ENCODE results near the gene ANAPC13.
A peak's percentile ranks its signal among the peaks of the same experiment; 100 is the strongest.

ANAPC13 gene

GRCh38 chr3:134448664-134449063 lies 37.1 kb downstream of the ANAPC13 start:
- no peak for DNase-seq

DNA sequence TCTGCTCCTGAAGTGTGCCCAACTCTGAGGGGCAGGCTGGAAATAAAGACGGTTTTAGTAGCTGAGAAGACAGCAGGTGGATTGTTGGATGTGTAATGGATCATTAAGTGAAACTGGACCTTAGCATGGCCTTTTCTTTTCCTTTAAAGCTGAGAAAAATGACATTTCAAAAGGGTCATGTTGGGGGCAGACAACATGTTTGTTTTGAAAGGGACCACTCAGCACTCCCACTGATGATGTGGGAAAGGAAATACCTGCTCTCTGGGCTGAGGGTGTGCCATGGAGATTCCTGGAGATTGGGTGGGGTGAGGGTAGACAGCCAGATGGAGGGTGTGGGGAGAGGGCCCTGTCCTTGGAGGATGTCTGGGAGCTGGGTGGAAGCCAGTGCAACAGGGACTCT lies 38.4 kb downstream of the ANAPC13 start:
- DNase-seq: no peak

DNA sequence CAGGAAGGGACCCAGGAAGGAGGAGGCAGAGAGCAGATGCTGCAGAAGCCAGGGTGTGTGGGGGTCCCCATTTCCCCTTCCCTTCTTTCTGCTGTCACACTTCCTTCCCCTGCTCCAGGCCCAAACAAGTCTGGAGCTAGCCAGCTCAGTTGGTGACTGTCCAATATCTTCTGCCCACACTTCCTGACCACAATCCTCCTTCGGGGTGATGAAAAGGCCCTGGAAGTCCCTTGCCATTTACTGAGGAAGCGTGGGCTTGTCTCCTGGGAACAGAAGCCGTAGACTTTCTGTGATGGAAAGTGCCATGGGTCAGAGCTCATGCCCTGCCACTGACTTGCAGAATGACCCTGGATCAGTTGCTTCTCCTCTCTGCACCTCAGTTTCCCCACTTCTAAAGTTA lies 39.0 kb downstream of the ANAPC13 start:
- no peak for DNase-seq

DNA sequence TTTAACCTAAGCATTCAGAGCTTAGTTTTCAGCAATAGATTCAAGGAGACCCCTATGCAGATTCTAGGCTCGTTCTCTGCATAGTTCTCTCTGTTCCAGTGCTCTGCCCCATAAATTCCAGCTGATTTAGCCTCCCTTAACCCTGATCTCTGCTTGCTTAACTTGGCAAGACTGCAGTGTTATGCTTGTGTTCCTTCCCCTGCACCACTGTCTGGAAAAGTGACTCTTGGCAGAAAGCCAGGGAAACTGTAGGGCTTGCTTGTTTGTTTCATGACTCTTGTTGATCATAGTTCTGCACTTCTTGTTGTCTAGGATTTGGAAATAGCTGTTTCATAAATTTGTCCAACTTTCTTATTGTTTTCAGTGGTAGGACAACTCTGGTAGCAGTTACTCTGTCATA lies 40.1 kb downstream of the ANAPC13 start:
- peak; percentile 7 for DNase-seq

DNA sequence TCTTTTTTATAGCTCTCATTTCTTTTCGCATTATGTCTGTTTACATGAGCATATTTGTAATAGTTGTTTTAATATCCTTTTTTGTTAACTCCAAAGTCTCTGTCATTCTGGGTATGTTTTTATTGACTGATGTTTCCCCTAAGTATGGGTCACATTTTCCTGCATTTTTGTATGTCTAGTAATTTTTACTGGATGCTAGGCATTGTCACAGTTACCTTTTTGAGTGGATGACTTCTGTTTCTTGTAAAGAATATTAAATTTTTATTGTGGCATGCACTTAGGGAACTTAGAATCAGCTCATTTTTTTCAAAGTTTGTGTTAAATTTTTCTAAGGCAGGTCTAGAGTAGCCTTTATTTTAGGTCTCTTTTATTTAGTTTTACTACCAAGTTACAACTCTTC lies 40.7 kb downstream of the ANAPC13 start:
- DNase-seq: no peak

DNA sequence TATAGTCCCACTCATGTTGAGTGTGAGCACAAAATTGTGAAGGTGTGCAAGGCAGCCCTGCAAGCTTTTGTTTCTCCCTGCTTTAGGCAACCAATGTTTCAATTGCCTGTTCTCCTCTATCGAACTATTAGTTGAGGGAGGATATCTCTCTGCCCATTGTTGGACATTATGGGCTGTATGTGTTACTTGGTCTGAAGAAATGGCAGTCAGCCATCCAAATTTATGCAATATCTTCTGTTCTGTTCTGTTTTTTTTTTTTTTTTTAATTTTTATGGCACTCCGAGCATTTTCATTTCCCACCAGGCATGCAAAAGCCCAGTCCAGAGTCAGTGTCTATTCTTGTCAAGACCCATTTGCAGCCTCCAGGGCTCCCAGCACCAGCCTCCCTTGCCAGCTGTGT lies 44.0 kb downstream of the ANAPC13 start:
- DNase-seq: no peak

DNA sequence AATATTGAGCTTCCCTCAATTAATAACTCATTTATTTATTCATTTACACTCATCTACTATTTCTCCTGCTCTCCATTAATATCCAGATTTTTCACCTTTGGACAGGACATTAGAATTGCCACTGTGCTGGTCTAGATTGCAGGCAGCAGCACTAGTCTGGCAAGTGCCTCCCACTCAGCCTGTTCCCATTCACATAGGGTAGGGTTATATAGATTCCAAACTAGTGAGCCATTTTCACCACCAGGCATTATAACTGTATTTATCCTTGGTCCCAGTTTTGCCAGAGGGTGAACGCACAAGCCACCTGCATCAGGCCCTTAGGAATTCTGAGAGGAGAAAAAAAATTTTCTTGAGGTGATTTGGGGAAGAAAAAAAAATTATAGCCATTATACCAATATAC lies 44.5 kb downstream of the ANAPC13 start:
- DNase-seq: no peak

- DNase-seq: no peak
These were observed 48.5 kb downstream of the ANAPC13 start for GRCh38 chr3:134437211-134437752.

DNA sequence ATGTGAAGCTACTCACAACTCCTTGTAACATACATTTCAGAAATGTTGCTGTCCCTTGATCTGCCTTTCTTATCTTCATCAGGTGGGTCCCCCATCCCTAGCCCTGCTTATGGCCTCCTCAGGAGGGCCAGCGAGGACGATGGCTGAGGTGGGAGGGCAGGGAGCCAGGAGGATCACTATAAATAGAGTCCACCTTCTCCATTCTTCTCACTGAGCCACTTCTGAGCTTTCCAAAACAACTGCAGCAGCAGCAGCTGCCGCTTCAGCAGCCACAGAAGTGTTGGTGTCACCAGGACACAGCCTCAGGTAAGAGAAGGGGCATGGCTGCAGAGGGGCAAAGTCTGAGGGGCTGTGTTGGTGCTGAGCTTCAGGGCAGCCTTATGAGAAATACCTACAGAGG lies 53.5 kb downstream of the ANAPC13 start:
- peak; percentile 60 for DNase-seq

- DNase-seq: no peak
These were observed 54.8 kb downstream of the ANAPC13 start for GRCh38 chr3:134430950-134431445.

- DNase-seq: no peak
These were observed 55.6 kb downstream of the ANAPC13 start for GRCh38 chr3:134430174-134430573.

- no peak for DNase-seq
These were observed 57.4 kb downstream of the ANAPC13 start for GRCh38 chr3:134428401-134428800.
